ENCODE data around the gene GOLGA6A.

GOLGA6A gene

DNA sequence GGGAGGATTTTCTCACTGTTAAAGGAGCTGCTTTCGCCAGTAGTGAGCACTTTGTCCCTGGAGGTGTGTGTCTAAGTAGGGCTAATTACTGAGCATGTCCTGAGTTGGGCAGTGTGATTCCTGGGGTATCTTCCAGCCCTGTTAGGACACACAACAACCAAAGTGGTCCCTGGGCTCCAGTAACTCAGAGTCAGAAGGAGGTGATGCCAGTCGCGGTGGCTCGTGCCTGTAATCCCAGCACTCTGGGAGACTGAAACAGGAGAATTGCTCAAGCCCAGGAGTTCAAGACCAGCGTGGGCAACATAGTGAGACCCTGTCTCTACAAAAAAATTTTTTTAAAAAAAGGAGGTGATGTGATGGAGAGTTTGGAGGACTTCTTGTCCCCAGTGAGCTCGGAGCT, 50.3 kb downstream of the GOLGA6A start:
- TF ChIP-seq, protein P1, sequence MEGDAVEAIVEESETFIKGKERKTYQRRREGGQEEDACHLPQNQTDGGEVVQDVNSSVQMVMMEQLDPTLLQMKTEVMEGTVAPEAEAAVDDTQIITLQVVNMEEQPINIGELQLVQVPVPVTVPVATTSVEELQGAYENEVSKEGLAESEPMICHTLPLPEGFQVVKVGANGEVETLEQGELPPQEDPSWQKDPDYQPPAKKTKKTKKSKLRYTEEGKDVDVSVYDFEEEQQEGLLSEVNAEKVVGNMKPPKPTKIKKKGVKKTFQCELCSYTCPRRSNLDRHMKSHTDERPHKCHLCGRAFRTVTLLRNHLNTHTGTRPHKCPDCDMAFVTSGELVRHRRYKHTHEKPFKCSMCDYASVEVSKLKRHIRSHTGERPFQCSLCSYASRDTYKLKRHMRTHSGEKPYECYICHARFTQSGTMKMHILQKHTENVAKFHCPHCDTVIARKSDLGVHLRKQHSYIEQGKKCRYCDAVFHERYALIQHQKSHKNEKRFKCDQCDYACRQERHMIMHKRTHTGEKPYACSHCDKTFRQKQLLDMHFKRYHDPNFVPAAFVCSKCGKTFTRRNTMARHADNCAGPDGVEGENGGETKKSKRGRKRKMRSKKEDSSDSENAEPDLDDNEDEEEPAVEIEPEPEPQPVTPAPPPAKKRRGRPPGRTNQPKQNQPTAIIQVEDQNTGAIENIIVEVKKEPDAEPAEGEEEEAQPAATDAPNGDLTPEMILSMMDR (IDR thresholded peaks at IDR 0.05), result no peak
- no peak for TF ChIP-seq ZFX (IDR thresholded peaks at IDR 0.05; ENCODE audit: borderline replicate concordance)
- H3K27ac ChIP-seq, result no peak overlapping the region

- H3K27ac ChIP-seq, result no peak overlapping the region
- TF ChIP-seq, protein P1 (IDR thresholded peaks at IDR 0.05), result no peak
- TF ChIP-seq ZFX (IDR thresholded peaks at IDR 0.05; ENCODE audit: borderline replicate concordance), result no peak
Measured at GRCh38 chr15:74028646-74029045, 53.7 kb downstream of the GOLGA6A start.

GRCh38 chr15:74027688-74028087, 54.7 kb downstream of the GOLGA6A start:
- TF ChIP-seq, protein P1 (IDR thresholded peaks at IDR 0.05), result no peak
- TF ChIP-seq ZFX (IDR thresholded peaks at IDR 0.05; ENCODE audit: borderline replicate concordance), result no peak
- no peak overlapping the region for H3K27ac ChIP-seq

GRCh38 chr15:74025436-74025835, 56.9 kb downstream of the GOLGA6A start:
- no peak overlapping the region for H3K27ac ChIP-seq
- TF ChIP-seq, protein P1 (IDR thresholded peaks at IDR 0.05), result no peak
- TF ChIP-seq ZFX (IDR thresholded peaks at IDR 0.05; ENCODE audit: borderline replicate concordance), result no peak

DNA sequence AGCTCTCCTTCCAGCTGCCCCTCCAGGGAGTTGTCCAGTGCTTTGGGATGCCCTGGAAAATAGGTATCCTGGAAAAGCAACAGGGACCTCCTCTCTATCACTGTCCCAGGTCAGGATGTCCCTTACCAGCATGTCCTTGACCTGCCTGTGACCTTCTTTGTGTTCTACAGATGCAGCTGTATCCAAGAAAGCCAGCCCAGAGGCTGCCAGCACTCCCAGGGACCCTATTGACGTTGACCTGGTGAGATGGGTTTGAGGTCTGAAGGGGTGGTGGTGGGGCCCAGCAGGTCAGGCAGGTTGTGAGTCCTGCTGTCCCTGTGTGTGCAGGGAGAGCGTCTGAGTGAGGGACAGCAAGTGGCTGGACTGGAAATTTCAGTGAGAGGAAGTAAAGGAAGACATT, 57.7 kb downstream of the GOLGA6A start:
- no peak overlapping the region for H3K27ac ChIP-seq
- TF ChIP-seq, protein P1 (IDR thresholded peaks at IDR 0.05), result no peak
- TF ChIP-seq ZFX (IDR thresholded peaks at IDR 0.05; ENCODE audit: borderline replicate concordance), result no peak

DNA sequence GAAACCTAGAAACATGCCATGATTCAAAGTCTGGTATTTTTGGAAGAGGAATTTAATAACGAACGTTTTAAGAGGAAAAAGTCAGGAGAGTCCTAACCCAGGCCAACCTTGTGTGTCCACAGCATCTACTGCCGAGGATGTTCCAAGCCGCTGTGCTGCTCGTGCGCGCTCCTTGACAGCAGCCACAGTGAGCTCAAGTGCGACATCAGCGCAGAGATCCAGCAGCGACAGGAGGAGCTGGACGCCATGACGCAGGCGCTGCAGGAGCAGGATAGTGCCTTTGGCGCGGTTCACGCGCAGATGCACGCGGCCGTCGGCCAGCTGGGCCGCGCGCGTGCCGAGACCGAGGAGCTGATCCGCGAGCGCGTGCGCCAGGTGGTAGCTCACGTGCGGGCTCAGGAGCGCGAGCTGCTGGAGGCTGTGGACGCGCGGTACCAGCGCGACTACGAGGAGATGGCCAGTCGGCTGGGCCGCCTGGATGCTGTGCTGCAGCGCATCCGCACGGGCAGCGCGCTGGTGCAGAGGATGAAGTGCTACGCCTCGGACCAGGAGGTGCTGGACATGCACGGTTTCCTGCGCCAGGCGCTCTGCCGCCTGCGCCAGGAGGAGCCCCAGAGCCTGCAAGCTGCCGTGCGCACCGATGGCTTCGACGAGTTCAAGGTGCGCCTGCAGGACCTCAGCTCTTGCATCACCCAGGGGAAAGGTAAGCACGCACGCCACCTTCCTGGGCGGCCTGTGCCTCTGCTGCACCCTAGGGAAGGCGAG, 59.5 kb downstream of the GOLGA6A start:
- H3K27ac ChIP-seq, result no peak overlapping the region
- TF ChIP-seq, protein P1 (IDR thresholded peaks at IDR 0.05), result no peak
- TF ChIP-seq ZFX (IDR thresholded peaks at IDR 0.05; ENCODE audit: borderline replicate concordance), result no peak
